A673 (cell line): Measurements from ENCODE around the gene UQCRH. TPM values are rescaled to one million over a fixed set of nuclear protein-coding genes. Genes with fewer than 3 reads are reported as not detected.

Source experiments
- BruUV-seq: library from RNA; stranded (reverse); fragments of 400-500 nt; replicated peaks from 2 replicates; lab custom pipeline; 2021; lab: Mats Ljungman, UMichigan
- CTCF ChIA-PET: fragments of 300-600 bp; sonication (Branson Sonifier 250); formaldehyde crosslinking; loops from one replicate; lab custom pipeline; 2022; ENCODE audit warnings: antibody characterized with exemption; lab: Charles Lee
- POLR2A ChIA-PET: fragments of 300-600 bp; sonication (Branson Sonifier 250); formaldehyde crosslinking; loops from one replicate; lab custom pipeline; 2022; ENCODE audit warnings: antibody characterized with exemption; ENCODE audit not compliant: low non-redundant PET; lab: Charles Lee
- DNase-seq: peaks from one replicate; pipeline ENCODE4 v3.0.0-alpha.2; 2015; ENCODE audit warnings: low spot score
- H3K27ac ChIP-seq: fragments of 200-600 bp; sonication (generic); 2 replicates; pipeline ENCODE4 v1.5.1; 2016; ENCODE audit warnings: mixed run types, low read depth, mild to moderate bottlenecking, mixed read lengths, antibody characterized with exemption, low read length; ENCODE audit not compliant: poor library complexity, severe bottlenecking
- H3K27me3 ChIP-seq: fragments of 200-600 bp; sonication (generic); replicated peaks from 2 replicates; pipeline ENCODE4 v1.6.1; 2017; ENCODE audit warnings: mixed run types, low read depth, mild to moderate bottlenecking, mixed read lengths, antibody characterized with exemption, low read length; ENCODE audit not compliant: insufficient read depth, poor library complexity
- H3K36me3 ChIP-seq: fragments of 200-600 bp; sonication (generic); 2 replicates; pipeline ENCODE4 v1.6.1; 2016; ENCODE audit warnings: mixed run types, mild to moderate bottlenecking, mixed read lengths, antibody characterized with exemption, low read length; ENCODE audit not compliant: insufficient read depth, poor library complexity, severe bottlenecking
- H3K4me1 ChIP-seq: fragments of 200-600 bp; sonication (generic); 2 replicates; pipeline ENCODE4 v1.6.1; 2017; ENCODE audit warnings: mixed run types, mild to moderate bottlenecking, mixed read lengths, antibody characterized with exemption, low read length; ENCODE audit not compliant: insufficient read depth, poor library complexity, severe bottlenecking
- H3K4me3 ChIP-seq: fragments of 200-600 bp; sonication (generic); 2 replicates; pipeline ENCODE4 v1.5.1; 2016; ENCODE audit warnings: low read depth, mixed run types, mild to moderate bottlenecking, mixed read lengths, low read length; ENCODE audit not compliant: poor library complexity, severe bottlenecking
- H3K9me3 ChIP-seq: fragments of 200-600 bp; sonication (generic); 2 replicates; pipeline ENCODE4 v1.6.1; 2016; ENCODE audit warnings: mixed run types, low read depth, mild to moderate bottlenecking, mixed read lengths, antibody characterized with exemption, low read length; ENCODE audit not compliant: poor library complexity, severe bottlenecking
- EZH2 ChIP-seq: fragments of 200-600 bp; sonication (generic); IDR thresholded peaks from 2 replicates; pipeline ENCODE4 v1.6.1; 2017; ENCODE audit warnings: borderline replicate concordance, low read depth, mild to moderate bottlenecking, mixed read lengths, antibody characterized with exemption, low read length; ENCODE audit not compliant: poor library complexity, severe bottlenecking
- intact Hi-C: fragments of 100-400 bp; cut with micrococcal nuclease; formaldehyde crosslinking; loops from one replicate; pipeline ENCODE4 v1.10.0; 2022; ENCODE audit not compliant: unreplicated experiment
- total RNA-seq: library from RNA; stranded (reverse); gene quantifications from 2 replicates; pipeline ENCODE4 v1.2.3, GENCODE V29; 2021
- TF ChIP-seq, protein P1 (sequence below): fragments of 300-800, 200-600 bp; sonication (generic); conservative IDR thresholded peaks from 2 replicates; pipeline ENCODE4 v1.5.1; 2017; ENCODE audit warnings: low read depth, mild to moderate bottlenecking, antibody characterized with exemption, low read length, moderate library complexity, mixed read lengths

Gene UQCRH
- total RNA-seq, 1 experiment from 2014 or later: 567 TPM

GRCh38 chr1:46278807-46279206, 24.7 kb upstream of the UQCRH start:
- TF ChIP-seq EZH2: no peak
- TF ChIP-seq, protein P1, sequence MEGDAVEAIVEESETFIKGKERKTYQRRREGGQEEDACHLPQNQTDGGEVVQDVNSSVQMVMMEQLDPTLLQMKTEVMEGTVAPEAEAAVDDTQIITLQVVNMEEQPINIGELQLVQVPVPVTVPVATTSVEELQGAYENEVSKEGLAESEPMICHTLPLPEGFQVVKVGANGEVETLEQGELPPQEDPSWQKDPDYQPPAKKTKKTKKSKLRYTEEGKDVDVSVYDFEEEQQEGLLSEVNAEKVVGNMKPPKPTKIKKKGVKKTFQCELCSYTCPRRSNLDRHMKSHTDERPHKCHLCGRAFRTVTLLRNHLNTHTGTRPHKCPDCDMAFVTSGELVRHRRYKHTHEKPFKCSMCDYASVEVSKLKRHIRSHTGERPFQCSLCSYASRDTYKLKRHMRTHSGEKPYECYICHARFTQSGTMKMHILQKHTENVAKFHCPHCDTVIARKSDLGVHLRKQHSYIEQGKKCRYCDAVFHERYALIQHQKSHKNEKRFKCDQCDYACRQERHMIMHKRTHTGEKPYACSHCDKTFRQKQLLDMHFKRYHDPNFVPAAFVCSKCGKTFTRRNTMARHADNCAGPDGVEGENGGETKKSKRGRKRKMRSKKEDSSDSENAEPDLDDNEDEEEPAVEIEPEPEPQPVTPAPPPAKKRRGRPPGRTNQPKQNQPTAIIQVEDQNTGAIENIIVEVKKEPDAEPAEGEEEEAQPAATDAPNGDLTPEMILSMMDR: no peak
- Histone ChIP-seq H3K27ac (no peak overlapping the region), H3K4me1 (no peaks in the 10 kb centered on the region), H3K9me3 (no peaks in the 10 kb centered on the region), H3K27me3 (no peaks in the 10 kb centered on the region), H3K36me3 (peaks cover 82% of the 10 kb centered on the region), H3K4me3 (no peak overlapping the region)
- POLR2A ChIA-PET: no interaction called here
- no peak for DNase-seq
- CTCF ChIA-PET: no interaction called here
- intact Hi-C loops: no loop called here
- no TSS peak for BruUV-seq

DNA sequence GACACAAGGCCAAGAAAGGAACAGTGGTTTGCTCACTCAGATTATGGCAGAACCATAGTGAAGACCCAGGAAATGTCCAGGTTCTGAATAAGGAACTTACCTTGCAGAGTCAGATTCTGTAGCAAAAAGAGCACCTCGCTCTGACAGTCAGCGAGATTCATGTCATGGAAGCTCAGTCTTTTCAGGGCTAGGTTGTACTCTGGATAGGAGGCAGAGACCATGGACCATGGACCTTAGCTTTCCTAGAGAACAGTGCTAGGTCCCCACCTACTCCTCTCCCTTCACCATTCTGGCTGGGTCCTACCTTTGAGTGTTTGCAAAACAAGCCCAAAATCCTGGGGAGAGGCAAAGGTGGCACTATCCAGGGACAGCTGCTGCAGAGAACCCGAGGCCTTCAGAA, 23.4 kb upstream of the UQCRH start:
- POLR2A ChIA-PET: no interaction called here
- TF ChIP-seq EZH2: no peak
- TF ChIP-seq, protein P1: no peak
- CTCF ChIA-PET: interaction anchor here (0.5 kb wide), 1 partner anchor 27 kb away, joined by 3 read pairs; no protein-coding TSS in a partner anchor
- no TSS peak for BruUV-seq
- peaks cover 81% of the 10 kb centered on the region for H3K36me3 ChIP-seq
- no peaks in the 10 kb centered on the region for H3K27me3 ChIP-seq
- H3K27ac ChIP-seq: no peak overlapping the region
- H3K4me3 ChIP-seq: no peak overlapping the region
- no peaks in the 10 kb centered on the region for H3K9me3 ChIP-seq
- H3K4me1 ChIP-seq: peaks cover 4% of the 10 kb centered on the region
- no peak for DNase-seq
- intact Hi-C loops: no loop called here

DNA sequence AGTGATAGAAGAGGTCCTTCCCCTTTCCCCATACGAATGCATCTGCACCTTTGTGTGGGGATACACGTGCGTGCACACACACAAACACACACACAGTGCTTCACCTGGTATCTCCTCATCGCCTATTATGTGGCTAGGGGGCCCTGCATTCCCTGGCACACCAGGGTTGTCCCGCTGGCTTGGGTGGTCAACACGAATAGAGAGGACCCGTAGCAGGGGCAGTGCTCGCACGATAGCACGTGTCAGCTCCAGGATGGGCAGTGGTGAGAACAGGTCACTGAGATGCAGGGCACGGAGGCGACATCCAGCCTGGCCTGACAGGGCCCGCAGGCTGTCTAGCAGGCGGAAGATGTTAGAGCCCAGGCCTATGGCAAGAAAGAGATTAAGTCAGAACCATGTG, 22.5 kb upstream of the UQCRH start:
- BruUV-seq: no TSS peak
- Histone ChIP-seq H3K4me3 (no peak overlapping the region), H3K27ac (no peak overlapping the region), H3K36me3 (peaks cover 81% of the 10 kb centered on the region), H3K27me3 (no peaks in the 10 kb centered on the region), H3K4me1 (peaks cover 13% of the 10 kb centered on the region), H3K9me3 (no peaks in the 10 kb centered on the region)
- ChIA-PET POLR2A (no interaction called here), CTCF (no interaction called here)
- intact Hi-C loops: no loop called here
- TF ChIP-seq EZH2: no peak
- TF ChIP-seq, protein P1: no peak
- DNase-seq: no peak
